Hematopoietic multipotent progenitor cell treated with erythropoietin and hydrocortisone succinate and interleukin-3 and kit ligand, for 4 days (in vitro differentiated cells): ENCODE results near the gene GDI1.
"Not testable (repeated sequence)": the region's sequence is repeated elsewhere in the genome, so short reads cannot be mapped to it uniquely, and the experiment has no call there.

Experiments used
- DNase-seq: peaks from one replicate; pipeline ENCODE4 v3.0.0-alpha.2; 2015

Gene GDI1

DNA sequence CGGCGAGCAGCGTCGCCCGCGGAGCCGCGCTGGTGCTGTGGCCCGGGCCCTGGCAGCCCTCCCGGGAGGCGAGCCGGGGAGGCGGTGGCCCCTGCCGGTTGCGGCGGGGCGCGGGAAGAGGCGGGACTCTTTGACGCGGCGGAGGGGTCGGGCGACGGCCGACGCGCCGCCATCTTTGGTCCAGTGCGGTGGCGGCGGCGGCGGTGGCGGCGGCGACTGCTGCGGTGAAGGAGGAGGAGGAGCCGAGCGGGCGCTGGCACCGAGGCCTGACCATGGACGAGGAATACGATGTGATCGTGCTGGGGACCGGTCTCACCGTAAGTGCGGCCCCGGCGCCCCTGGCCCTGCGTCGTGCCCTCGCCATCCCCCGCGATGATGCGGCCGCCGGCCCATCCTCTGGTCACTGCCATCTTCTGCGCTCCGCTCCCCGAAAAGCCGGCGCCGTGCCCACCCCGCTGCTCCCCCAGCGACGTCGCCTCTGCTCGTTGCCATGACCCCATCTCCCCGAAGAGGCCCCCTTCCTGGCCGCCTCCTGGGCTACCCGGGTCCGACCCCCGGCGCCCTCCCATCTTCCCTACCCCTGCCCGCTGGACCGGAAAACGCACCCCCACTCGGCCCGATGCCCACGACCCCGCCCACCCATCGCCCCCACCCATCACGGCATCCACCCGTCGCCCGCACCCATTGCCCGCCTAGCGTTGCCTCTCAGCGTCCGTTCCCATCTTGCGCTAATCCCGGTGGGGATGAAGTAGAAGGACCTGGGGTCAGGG, at the start of gene GDI1:
Gene GDI1, plus strand, starts transcription at position 172 of the 770 bp plus-strand sequence. Its CDS starts 101 bp downstream, at position 273.
- peak; percentile 61 for DNase-seq

DNA sequence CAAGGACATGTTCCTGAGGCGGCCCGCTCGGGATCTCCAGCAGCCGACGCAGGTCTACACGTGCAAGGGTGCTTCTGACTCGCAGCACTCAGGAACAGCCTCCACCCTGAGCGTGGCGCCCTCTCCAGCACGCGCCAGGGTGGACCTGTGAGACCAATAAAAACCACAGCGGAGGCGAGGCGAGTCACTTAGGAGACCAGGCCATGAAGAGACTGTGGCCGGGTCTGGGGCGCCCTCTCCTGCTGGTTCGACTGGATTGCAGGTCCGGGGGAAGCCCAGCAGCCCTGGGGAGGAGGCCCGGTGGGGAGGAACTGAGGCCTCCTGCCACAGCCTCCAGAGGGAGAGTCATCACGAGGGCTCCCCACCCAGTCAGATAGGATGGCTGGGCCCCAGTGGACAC, 48.9 kb upstream of the GDI1 start:
- not testable (repeated sequence) for DNase-seq

DNA sequence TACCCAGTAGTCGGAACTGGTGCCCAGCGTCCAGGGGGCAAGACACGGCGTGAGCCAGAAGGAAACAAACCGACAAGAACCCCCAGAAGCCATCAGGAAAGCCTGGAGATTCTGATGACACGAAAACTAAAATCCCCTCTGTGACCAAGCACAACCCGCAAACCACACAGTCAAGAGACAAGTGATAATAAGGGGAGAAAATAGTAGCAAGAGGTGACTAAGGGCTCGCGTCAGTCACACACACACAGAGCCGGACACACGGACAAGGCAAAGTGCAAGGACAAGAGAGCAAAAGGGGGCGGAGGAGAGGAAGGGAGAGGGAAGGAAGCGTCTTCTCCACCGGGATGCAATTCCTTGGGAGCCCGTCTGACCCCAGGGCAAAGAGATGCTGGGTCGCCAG, 48.3 kb upstream of the GDI1 start:
- DNase-seq = not testable (repeated sequence)

DNA sequence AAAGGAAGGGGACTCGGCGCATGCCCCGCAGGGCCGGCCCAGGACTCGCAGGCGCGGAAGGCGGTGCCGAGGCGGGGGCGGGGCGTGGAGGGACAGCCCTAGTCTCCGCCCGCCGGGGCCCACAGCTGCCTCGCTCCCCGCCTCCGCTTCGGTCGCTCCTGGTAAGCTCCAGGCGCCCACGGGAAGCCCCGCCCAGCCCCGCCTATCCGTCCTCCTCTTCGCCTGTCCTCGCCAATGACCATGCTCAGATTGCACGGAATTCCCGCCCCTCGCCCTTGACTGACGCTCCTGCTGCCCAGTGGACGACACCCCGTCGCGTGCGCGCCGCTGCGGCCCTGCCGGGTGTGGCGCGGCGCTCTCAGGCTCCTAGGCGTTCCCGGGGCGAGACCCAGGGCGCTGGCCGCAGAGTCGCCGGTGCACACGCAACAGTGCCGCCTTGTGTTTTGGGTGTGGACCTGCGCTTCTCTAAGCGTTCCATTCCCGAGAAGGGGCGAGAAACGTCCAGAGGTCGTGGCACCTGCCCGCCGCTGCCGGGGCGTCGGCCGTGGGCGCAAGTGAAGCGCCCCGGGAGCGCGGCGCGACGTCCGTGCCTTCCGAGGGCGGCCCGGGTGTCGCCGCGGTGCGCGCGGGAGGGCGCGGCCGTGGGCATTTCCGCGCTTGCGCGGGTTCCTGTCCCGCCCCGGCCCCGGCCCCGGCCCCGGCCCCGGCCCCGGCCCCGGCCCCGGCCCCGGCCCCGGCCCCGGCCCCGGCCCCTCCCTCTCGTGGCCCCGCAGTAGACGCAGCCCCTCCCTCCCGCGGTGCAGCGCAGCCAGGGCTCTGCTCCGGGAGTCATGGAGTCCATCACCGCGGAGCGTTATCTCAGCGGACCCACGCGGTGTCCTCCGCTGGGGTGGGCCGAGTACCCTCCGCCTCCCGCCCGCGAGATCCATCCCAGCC, 46.9 kb upstream of the GDI1 start:
- not testable (repeated sequence) for DNase-seq

DNA sequence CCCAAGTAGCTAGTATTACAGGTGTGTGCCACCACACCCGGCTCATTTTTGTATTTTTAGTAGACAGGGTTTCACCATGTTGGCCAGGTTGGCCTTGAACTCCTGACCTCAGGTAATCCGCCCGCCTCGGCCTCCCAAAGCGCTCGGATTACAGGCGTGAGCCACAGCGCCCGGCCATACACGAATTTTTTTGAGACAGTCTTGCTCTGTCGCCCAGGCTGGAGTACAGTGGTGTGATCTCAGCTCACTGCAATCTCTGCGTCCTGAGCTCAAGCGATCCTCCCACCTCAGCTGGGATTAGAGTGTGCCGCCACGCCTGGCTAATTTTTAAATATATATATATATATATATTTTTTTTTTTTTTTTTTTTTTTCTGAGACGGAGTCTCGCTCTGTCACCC, 40.6 kb upstream of the GDI1 start:
- not testable (repeated sequence) for DNase-seq

DNA sequence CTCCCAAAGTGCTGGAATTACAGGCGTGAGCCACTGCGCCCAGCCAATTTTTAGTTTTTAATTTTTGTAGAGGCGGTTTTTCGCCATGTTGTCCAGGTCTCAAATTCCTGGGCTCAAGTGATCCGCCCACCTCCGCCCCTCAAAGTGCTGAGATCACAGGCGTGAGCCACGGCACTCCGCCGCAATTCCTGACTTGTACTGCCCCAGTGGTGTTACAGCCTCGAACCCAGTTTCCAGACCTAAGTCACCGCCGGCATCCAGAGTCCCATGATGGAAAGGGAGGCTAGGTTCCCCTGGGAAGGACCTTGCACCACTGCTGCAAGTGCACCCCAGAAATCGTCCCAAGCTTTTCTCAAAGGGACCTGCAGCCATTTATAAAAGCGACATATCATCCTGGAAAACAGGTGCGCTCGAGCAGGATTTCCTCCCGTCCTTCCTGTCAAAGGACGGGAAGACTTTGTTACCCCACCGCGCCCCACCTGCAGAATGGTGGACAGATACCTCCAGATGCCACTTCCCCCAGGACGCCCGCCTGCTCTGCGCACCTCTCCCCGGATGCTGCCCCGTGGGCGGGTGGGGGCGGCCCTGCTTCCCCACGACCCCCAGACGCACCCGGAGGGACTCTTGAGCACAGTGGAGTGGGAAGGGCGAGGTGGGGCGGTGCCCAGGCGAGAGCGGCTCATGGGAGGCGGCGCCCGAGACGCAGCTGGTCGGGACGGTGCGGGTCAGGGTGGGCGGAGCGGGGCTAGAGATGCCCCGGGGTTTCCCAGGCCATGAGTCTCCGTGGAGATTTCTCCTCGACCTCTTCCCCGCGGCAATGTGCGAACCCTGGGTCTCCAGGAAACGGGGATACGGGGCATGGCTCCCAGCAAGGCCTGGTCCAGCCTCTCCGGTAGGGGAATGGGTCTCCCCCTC, 39.7 kb upstream of the GDI1 start:
- DNase-seq = peak; percentile 87

DNA sequence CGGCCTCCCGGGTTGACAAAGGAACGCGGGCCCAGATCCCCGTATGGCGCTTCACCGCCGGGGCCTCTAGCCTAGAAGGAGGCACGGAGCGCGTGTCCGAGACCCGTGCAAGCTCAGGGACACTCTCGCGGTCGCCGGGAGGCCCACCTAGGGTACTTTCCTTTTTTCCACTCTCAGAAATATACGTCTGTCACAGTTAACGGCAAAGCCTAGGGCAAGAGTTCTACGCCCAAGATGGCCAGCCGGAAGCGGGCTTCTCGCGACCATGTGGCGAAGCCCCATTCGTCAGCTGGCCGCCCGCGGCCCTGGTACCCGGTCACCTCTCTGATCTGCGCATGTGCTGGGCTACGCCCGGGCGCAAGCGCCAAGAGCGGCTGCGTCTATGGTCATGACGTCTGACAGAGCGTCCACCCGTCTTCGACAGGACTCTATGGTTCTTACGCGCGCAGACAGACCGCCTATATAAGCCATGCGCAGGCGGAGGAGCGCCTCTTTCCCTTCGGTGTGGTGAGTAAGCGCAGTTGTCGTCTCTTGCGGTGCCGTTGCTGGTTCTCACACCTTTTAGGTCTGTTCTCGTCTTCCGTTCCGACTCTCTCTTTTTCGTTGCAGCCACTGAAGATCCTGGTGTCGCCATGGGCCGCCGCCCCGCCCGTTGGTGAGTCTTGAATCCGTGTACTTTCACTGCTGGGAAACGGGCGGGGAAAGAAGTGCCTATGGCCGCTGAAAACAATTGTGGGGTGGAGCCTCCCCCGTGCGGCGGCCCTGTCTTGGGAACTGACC, 38.9 kb upstream of the GDI1 start, which contains the start of gene RPL10:
Gene RPL10, plus strand, starts transcription at position 490 of the 780 bp plus-strand sequence. Its CDS starts 143 bp downstream, at position 633.
- peak; percentile 97 for DNase-seq

DNA sequence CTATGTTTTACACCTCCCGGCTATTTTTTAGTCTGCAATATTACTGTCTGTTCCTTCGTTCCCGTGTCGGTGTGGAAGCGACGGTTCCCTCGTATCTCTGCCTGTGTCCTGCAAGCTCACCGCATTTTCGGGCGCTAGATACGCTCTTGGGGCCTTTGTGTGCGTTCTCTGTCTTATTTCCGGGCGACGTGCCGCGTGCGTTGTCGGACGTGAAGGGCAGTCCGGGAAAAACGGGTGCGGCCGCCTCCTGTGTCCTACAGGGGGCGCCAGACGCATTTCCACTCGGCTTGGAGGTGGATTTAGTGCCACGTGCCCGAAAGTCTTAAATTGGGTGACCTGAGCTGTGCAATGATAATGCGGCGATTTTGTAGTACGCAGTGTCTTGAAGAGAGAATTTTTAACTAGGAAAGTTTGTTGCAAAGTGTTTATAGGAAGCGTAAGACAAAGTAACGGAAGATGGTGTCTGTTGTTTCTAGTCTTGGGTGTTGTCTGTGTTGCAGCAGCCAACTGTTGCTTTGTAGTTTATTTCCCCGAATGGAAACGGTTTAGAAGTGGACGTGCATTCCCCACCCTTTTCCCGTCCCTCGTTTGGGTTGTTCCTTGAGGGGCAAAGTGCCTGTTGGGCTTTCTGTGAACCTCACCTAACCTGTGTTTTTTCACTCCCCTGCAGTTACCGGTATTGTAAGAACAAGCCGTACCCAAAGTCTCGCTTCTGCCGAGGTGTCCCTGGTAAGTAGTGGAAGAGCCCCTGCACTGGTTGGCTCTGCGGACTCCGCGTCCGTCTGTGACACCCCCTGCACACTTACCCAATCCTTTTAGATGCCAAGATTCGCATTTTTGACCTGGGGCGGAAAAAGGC, 38.1 kb upstream of the GDI1 start:
- DNase-seq = peak; percentile 91

DNA sequence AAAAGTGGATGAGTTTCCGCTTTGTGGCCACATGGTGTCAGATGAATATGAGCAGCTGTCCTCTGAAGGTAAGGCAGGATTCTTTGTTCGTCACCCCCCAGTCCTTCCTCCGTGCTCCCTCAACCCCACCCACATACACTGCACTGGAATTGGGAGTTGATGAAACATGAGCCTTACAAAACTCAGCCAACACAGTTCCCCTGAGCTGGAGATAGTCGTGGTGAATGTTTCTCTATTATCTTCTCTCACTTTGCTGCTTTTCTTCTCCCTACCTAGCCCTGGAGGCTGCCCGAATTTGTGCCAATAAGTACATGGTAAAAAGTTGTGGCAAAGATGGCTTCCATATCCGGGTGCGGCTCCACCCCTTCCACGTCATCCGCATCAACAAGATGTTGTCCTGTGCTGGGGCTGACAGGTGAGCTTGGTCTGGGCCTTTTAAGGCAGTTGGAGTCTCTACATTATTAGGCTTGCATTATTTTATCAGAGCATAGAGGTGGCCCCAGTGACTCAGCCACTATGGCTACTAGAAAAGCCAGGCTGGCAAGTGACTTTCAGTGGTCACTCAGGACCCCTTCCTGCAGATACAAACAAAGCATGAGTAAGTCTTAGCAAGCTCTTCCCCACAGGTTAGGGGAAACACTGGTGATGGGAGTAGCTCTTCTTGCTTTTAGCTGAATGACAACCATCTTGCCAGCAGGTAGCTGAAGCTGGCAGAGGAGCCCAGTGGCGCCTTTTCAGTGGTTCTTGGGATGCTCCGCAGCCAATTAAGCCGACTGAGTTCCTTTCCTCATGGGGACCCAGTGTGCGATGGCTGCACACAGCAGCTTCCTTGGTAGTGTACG, 37.2 kb upstream of the GDI1 start:
- no peak for DNase-seq

DNA sequence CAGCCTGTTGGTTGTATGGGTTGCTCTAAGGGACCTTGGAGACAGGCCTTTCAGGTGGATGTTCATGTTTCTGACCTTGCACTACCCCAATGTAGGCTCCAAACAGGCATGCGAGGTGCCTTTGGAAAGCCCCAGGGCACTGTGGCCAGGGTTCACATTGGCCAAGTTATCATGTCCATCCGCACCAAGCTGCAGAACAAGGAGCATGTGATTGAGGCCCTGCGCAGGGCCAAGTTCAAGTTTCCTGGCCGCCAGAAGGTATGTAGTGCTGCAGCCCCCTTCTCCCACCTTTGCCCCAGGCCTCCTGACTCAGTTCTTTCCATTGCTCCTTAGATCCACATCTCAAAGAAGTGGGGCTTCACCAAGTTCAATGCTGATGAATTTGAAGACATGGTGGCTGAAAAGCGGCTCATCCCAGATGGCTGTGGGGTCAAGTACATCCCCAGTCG, 36.6 kb upstream of the GDI1 start:
- DNase-seq = not testable (repeated sequence)

DNA sequence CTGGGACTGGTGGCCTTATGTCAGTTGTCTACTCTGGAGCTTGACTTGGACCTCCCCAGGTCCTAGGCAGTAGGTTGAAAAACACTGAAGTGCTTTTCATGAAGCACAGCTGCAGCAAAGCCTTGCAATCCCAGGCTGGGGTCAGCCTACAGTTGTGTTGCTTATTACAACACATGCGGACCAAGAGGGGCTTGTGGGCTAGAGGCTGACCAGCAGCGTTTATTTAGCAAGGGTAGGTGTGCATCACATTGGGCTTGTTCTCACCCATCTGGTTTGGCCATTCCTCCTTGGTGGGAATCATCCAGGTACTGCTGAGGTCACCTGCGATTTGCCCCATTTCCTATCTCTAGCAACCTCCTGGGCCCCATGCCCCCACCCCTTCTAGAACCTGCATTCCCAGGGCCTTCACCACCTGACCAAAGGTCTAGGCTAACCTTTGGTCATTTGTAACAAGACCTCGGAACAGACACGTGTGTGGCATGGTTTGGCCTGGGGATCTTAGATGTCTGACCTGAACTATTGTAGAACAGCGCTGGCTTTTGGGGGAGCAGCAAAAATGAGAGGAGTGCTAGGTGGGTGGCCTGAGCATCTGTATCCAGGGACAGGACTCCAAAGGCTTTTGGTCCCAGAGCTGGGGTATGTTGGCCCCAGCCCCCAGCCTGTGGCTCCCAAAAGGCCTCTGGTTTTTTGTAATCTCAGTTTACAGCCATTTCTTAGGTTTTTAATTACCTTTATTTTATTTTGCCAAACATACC, 35.7 kb upstream of the GDI1 start:
- peak; percentile 57 for DNase-seq

DNA sequence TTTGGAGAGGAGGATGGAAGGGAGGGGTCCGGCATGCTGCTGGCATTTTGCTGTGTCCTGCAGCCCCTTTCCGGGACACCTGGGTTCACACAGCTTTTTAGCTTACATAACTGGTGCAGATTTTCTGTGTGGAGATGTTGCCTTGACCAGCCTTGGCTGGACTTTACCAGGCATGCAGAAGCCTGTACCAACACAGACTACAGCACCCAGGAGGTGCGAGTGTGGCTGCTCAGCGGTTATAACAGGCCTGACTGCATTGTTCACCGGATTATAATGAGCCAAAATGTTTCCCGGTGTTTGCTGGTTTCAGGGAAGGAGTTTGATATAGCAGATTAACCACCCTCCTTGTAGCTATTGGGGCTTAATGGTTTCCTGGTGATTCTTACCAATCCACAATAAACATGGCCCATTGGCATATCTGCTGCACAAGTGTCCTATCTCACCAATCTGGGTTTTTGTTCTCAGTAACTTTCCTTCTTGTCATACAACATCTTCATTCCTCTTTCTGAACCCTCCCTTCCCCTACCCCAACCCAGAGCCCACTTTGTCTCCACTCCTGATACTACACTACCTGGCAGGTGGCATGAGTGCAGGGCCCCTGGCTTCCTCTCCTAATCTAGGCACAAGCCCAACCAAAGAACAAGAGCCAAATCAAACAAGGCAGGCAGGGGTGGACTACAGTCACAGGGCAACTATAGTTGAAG, 34.9 kb upstream of the GDI1 start:
- DNase-seq = peak; percentile 26

DNA sequence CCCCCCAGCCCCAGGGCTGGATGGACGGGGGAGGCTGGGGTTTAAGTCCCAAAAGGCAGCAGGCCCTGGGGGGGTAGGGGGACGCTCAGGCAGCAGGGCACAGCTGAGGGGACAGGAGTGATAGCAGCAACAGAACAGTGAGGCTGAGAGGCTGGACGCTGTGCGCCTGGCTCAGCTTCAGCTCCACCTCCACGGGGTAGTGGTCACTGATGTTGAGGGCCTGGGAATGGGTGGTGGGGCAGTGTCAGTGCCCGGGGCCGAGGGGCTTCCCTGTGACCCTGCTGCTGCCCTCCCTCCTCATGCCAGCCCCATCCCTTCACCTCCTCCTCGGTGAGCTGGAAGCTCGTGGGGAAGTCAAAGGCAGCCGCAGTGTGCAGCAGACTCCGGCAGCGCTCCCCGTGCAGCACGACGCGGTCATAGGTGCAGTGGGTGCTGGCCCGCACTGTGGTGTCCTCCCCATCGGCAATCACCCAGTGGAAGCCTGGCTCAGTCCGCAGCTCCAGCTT, 34.3 kb upstream of the GDI1 start:
- no peak for DNase-seq

DNA sequence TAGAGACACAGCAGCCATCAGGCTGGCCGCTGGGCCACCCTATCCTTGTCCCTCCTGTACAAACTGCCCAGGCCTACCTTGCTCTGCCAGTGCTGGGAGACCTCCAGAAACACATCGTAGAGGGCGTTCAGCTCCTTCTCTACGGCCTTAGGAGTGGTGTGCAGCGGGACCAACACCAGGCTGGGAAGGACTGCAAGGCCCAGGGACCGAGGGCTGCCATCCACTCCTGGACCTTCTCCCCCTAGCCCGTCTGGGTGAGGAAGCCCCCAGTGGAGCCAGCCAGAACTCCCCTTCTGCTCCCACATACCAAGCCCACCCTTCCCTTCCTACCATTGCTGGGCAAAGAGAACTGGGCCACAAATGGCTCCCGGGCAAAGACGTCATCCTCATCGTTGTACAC, 33.8 kb upstream of the GDI1 start:
- no peak for DNase-seq

DNA sequence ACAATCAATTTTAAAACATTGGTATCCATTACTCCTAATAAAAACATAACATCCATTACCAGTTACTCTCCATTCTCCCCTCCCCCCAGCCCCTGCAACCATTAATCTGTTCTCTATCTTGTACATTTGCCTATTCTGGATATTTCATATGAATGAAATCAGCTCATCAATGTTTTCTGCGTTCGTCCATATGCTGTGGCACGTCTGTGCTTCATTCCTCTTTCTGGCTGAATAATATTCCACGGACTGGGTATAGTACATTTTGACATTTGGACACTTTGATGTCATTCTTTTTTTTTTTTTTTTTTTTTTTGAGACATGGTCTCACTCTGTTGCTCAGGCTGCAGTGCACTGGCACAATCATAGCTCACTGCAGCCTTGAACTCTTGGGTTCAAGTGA, 33.1 kb upstream of the GDI1 start:
- no peak for DNase-seq

DNA sequence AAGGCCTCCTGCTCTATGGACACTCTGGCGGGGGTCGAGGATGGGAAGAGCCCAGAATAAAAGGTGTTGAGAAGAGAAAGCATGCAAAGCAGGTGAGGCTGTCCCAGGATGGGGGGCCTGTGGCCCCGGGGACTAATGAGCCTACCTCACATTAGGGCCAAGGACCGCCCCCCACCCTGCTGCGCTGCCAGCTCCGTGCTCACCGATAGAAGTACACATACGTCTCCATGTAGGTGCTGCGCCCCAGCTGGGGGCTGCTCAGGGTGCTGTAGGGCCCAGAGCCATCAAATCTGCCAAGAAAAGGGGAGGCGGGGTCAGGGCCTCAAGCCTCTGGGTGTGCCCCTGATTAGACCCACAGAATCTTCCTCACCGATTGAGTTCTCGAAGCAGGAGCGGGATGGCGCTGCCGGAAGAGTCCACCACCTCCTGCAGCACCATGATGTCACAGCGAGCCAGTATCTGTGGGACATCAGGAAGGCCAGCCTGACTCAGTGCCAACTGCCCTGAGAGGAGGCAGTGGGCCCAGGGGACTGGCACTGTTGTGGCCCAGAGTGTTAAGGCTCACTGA, 32.2 kb upstream of the GDI1 start:
- no peak for DNase-seq

DNA sequence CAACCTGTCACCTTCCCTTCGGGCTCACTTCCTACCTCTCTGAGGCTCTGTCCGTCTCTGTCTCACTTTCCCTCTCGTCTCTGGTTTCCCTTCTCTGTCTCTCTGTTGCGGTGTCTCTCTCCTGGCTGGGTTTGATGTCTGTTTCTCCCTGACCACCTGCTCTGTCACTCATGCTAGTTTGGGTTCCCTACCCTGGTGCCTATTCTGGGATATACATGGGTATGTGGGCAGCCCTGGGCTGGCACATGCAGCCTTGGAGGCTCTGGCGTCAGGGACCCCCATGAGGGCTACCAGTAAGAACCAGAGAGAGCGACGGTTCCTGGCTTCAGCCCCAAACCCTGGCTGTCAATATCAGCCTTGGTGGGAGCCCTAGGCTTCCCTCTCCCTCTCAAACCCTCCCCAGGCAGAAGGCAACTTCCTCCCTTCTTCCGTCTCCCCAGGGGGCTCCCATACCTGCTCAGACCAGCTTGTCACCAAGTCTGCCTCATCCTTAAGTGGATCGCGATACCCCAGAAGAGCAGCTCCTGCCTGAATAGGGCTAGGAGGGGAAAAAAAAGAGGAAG, 28.2 kb upstream of the GDI1 start:
- DNase-seq = no peak
